ENCODE measurements around the gene RAD51B. TPM values are rescaled to one million over a fixed set of nuclear protein-coding genes. Genes with fewer than 3 reads are reported as not detected.

The RAD51B gene
- polyA plus RNA-seq, 1 donor (not counting 4 experiments of a cell fraction or from before 2014, with no cell fraction given) = 13.3 TPM

- Histone ChIP-seq H3K9ac (ENCODE audit: control insufficient read depth, extremely low read depth, insufficient read depth, low read length) (no peak overlapping the region), H3K36me3 (ENCODE audit: control insufficient read depth in 2 of 2, extremely low read depth in 1 of 2, insufficient read depth in 2 of 2, low read length in 2 of 2) (no peaks in the 10 kb centered on the region), H3K79me2 (ENCODE audit: control insufficient read depth, insufficient read depth, low read length) (no peaks in the 10 kb centered on the region), H3K4me2 (ENCODE audit: control insufficient read depth, extremely low read depth, insufficient read depth, low read depth, low read length) (no peak overlapping the region), H3K4me3 (ENCODE audit: control insufficient read depth in 2 of 3, extremely low read depth in 1 of 3, insufficient read depth in 2 of 3, low read depth in 1 of 3, low read length in 3 of 3) (no peak overlapping the region), H4K20me1 (ENCODE audit: control insufficient read depth, extremely low read depth, insufficient read depth, low read length) (no peaks in the 10 kb centered on the region), H3K27me3 (ENCODE audit: control insufficient read depth, extremely low read depth, insufficient read depth, low read length) (no peaks in the 10 kb centered on the region), H3K27ac (ENCODE audit: control insufficient read depth, insufficient read depth, low read length) (no peak overlapping the region), H3K9me1 (ENCODE audit: control insufficient read depth, extremely low read depth, insufficient read depth, low read length) (no peaks in the 10 kb centered on the region), H3K4me1 (ENCODE audit: control insufficient read depth, extremely low read depth, insufficient read depth, low read length) (peaks cover 28% of the 10 kb centered on the region), H3K9me3 (ENCODE audit: control insufficient read depth, low read depth, low read length) (no peaks in the 10 kb centered on the region), H2AFZ (ENCODE audit: control insufficient read depth, low read length) (no peak overlapping the region)
- no peak for FAIRE-seq
- no peak for DNase-seq (ENCODE audit: low read depth, low spot score)
- dilution Hi-C loops (cut with MboI; ENCODE audit: extremely low pct_ligation_motif_present, low sequenced_read_pairs) = no loop called here
- TF ChIP-seq EZH2 (IDR thresholded peaks at IDR 0.05; ENCODE audit: low read length) (no peak), CTCF (optimal IDR thresholded peaks at IDR 0.05 in 1 of 3, IDR thresholded peaks at IDR 0.05 in 1 of 3, conservative IDR thresholded peaks at IDR 0.05 in 1 of 3; ENCODE audit: extremely low read depth in 1 of 3, insufficient read depth in 2 of 3, low read length in 3 of 3) (no peak)
These were observed 754.1 kb downstream of the RAD51B start for GRCh38 chr14:68573722-68574121.

GRCh38 chr14:68574461-68574860 lies 754.9 kb downstream of the RAD51B start:
- H3K27ac ChIP-seq (ENCODE audit: control insufficient read depth, insufficient read depth, low read length) = no peak overlapping the region
- no peaks in the 10 kb centered on the region for H3K9me3 ChIP-seq (ENCODE audit: control insufficient read depth, low read depth, low read length)
- H3K4me2 ChIP-seq (ENCODE audit: control insufficient read depth, extremely low read depth, insufficient read depth, low read depth, low read length) = no peak overlapping the region
- no peak for DNase-seq (ENCODE audit: low read depth, low spot score)
- no peak overlapping the region for H2AFZ ChIP-seq (ENCODE audit: control insufficient read depth, low read length)
- H3K27me3 ChIP-seq (ENCODE audit: control insufficient read depth, extremely low read depth, insufficient read depth, low read length) = no peaks in the 10 kb centered on the region
- H3K4me1 ChIP-seq (ENCODE audit: control insufficient read depth, extremely low read depth, insufficient read depth, low read length) = peaks cover 29% of the 10 kb centered on the region
- no peaks in the 10 kb centered on the region for H4K20me1 ChIP-seq (ENCODE audit: control insufficient read depth, extremely low read depth, insufficient read depth, low read length)
- H3K36me3 ChIP-seq (ENCODE audit: control insufficient read depth in 2 of 2, extremely low read depth in 1 of 2, insufficient read depth in 2 of 2, low read length in 2 of 2) = no peaks in the 10 kb centered on the region
- no peaks in the 10 kb centered on the region for H3K9me1 ChIP-seq (ENCODE audit: control insufficient read depth, extremely low read depth, insufficient read depth, low read length)
- FAIRE-seq = no peak
- no peak overlapping the region for H3K9ac ChIP-seq (ENCODE audit: control insufficient read depth, extremely low read depth, insufficient read depth, low read length)
- H3K79me2 ChIP-seq (ENCODE audit: control insufficient read depth, insufficient read depth, low read length) = no peaks in the 10 kb centered on the region
- no peak overlapping the region for H3K4me3 ChIP-seq (ENCODE audit: control insufficient read depth in 2 of 3, extremely low read depth in 1 of 3, insufficient read depth in 2 of 3, low read depth in 1 of 3, low read length in 3 of 3)
- TF ChIP-seq EZH2 (IDR thresholded peaks at IDR 0.05; ENCODE audit: low read length) = no peak
- no peak for TF ChIP-seq CTCF (optimal IDR thresholded peaks at IDR 0.05 in 1 of 3, IDR thresholded peaks at IDR 0.05 in 1 of 3, conservative IDR thresholded peaks at IDR 0.05 in 1 of 3; ENCODE audit: extremely low read depth in 1 of 3, insufficient read depth in 2 of 3, low read length in 3 of 3)
- dilution Hi-C loops (cut with MboI; ENCODE audit: extremely low pct_ligation_motif_present, low sequenced_read_pairs) = no loop called here

All from keratinocyte (primary cell).